Measurements from ENCODE around the gene HOXA6. TPM values are rescaled to one million over a fixed set of nuclear protein-coding genes. Genes with fewer than 3 reads are reported as not detected.

Gene HOXA6
- total and polyA plus RNA-seq, 2 donors (not counting 3 experiments of a cell fraction or from before 2014, with no cell fraction given) = 10.0 to 20.7 TPM

DNA sequence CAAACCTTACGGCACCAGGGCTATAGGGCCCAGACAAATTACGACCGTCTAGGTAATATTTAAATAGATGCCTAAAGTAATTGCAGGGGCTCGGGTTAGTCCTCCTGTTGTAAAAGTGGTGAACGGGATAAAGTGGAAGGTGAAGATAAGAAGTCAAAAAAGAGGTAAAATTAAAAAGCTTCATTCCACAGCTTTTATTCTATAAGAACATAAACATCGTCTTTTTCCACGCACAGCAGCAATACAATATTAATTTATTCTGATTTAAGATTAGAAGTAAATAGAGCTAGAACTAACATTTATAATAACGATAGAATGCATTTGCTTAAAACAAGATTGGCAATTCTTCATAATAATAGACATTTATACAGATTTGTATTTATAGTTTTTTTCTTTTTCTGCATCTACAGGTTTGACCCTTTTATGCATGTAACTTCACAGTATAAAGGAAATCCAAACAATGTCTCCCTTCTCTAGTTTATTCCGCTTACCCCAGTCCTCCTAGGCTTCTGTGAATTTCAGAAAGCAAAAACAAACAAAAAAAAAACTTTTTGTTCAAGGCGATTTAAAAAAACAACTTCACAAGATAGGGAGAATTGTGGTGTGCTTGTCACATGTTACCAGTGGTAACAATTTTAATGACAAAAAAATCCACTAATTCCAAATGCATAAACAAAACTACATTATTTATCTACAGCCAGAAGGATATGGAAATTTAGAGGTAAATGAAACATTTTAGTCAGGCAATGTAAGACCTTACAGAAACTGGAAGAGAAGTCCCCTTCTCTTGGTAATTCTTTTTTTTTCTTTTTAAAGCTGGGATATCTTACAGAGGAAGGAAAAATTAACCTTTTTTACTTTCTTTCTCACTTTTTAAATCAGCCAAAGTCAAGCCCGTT is 23.1 kb upstream of the HOXA6 start:
- Histone ChIP-seq H3K79me2 (ENCODE audit: control insufficient read depth, insufficient read depth, low read length) (peaks cover 100% of the 10 kb centered on the region), H3K9me3 (replicated peaks; ENCODE audit: control insufficient read depth, insufficient read depth, low read length) (no peaks in the 10 kb centered on the region), H3K4me3 (replicated peaks in 1 of 3; ENCODE audit: insufficient read depth in 1 of 3, low read depth in 1 of 3, low read length in 3 of 3) (peak overlapping the region; percentile 44 to 88 (median 63)), H3K36me3 (ENCODE audit: control insufficient read depth in 2 of 2, extremely low read depth in 1 of 2, insufficient read depth in 2 of 2, low read length in 2 of 2) (no peaks in the 10 kb centered on the region), H3K4me1 (ENCODE audit: control insufficient read depth, extremely low read depth, insufficient read depth, low read length) (peaks cover 58% of the 10 kb centered on the region), H3K27me3 (ENCODE audit: control insufficient read depth in 2 of 2, insufficient read depth in 2 of 2, low read length in 2 of 2) (no peaks in the 10 kb centered on the region), H2AFZ (ENCODE audit: low read depth, low read length) (no peak overlapping the region), H3K27ac (ENCODE audit: insufficient read depth, low read depth, low read length) (peak overlapping the region; percentile 96), H3K9me1 (replicated peaks; ENCODE audit: control insufficient read depth, extremely low read depth, insufficient read depth, low read length) (no peaks in the 10 kb centered on the region), H3K4me2 (ENCODE audit: insufficient read depth, low read length) (peak overlapping the region; percentile 98), H4K20me1 (replicated peaks; ENCODE audit: control insufficient read depth, extremely low read depth, insufficient read depth, low read length) (no peaks in the 10 kb centered on the region), H3K9ac (replicated peaks; ENCODE audit: extremely low read depth, insufficient read depth, low read length) (peak overlapping the region; percentile 91)
- intact Hi-C loops (cut with micrococcal nuclease) (loop anchor here (1.0 kb wide), 2 partner anchors 9 to 14 kb away; no protein-coding TSS in a partner anchor), dilution Hi-C loops (cut with MboI; ENCODE audit: extremely low pct_ligation_motif_present, low sequenced_read_pairs) (loop anchor here (25.0 kb wide), 1 partner anchor 983 kb away; no protein-coding TSS in a partner anchor)
- FAIRE-seq (peak; percentile 65), DNase-seq (ENCODE audit: low read depth, low spot score) (peak; percentile 65)
- ChIA-PET POLR2A (interaction anchor here (1.9 kb wide), 1 partner anchor 15 kb away, joined by 6 read pairs; the partner anchor contains the start of gene HOXA11), CTCF (interaction anchor here (0.7 to 7.4 kb wide), 5 partner anchors 8 to 50 kb away, joined by 3 to 86 read pairs (median 42); partner anchors contain the start of genes HOXA11 and HOXA3)
- no TSS peak for BruUV-seq (replicated peaks)
- TF ChIP-seq MYC (IDR thresholded peaks at IDR 0.05; ENCODE audit: low read depth, low read length) (no peak), JUN (IDR thresholded peaks at IDR 0.05; ENCODE audit: borderline replicate concordance, insufficient read depth, insufficient read length, low read depth) (no peak), FOS (IDR thresholded peaks at IDR 0.05; ENCODE audit: borderline replicate concordance, insufficient read depth, low read length) (no peak), GATA2 (IDR thresholded peaks at IDR 0.05; ENCODE audit: insufficient read depth, insufficient read length, low read depth, low read length) (no peak), EZH2 (IDR thresholded peaks at IDR 0.05; ENCODE audit: borderline replicate concordance, low read depth, low read length, severe bottlenecking) (no peak)
- TF ChIP-seq, protein P1, sequence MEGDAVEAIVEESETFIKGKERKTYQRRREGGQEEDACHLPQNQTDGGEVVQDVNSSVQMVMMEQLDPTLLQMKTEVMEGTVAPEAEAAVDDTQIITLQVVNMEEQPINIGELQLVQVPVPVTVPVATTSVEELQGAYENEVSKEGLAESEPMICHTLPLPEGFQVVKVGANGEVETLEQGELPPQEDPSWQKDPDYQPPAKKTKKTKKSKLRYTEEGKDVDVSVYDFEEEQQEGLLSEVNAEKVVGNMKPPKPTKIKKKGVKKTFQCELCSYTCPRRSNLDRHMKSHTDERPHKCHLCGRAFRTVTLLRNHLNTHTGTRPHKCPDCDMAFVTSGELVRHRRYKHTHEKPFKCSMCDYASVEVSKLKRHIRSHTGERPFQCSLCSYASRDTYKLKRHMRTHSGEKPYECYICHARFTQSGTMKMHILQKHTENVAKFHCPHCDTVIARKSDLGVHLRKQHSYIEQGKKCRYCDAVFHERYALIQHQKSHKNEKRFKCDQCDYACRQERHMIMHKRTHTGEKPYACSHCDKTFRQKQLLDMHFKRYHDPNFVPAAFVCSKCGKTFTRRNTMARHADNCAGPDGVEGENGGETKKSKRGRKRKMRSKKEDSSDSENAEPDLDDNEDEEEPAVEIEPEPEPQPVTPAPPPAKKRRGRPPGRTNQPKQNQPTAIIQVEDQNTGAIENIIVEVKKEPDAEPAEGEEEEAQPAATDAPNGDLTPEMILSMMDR (IDR thresholded peaks at IDR 0.05; ENCODE audit: extremely low read depth in 1 of 2, insufficient read depth in 1 of 2, low read depth in 1 of 2, low read length in 2 of 2) = no peak
- TF ChIP-seq, protein P2, sequence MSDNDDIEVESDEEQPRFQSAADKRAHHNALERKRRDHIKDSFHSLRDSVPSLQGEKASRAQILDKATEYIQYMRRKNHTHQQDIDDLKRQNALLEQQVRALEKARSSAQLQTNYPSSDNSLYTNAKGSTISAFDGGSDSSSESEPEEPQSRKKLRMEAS (IDR thresholded peaks at IDR 0.05; ENCODE audit: insufficient read depth, insufficient read length) = no peak

All from endothelial cell of umbilical vein (primary cell).